Uterus (tissue), 2 donors: Measurements from ENCODE around the gene VIPR2.

Experiments used
- CTCF ChIP-seq, 4 experiments: fragments of 200-600 bp in 2 of 4; fragments of 450-650 bp in 2 of 4; sonication (generic) in 2 of 4; IDR thresholded peaks; one replicate each; pipeline ENCODE4 v1.5.1; 2016 to 2019; ENCODE audit warnings: antibody characterized with exemption in 4 of 4, mild to moderate bottlenecking in 2 of 4, moderate library complexity in 1 of 4
- POLR2A ChIP-seq, 2 donors: fragments of 450-650 bp; IDR thresholded peaks; one replicate each; pipeline ENCODE4 v1.6.1; 2016; ENCODE audit warnings: antibody characterized with exemption in 2 of 2, mild to moderate bottlenecking in 1 of 2, moderate library complexity in 1 of 2

GRCh38 chr7:159179241-159179640 lies 34.6 kb upstream of the VIPR2 start:
- no peak for TF ChIP-seq CTCF (IDR thresholded peaks at IDR 0.05)
- no peak for TF ChIP-seq POLR2A (IDR thresholded peaks at IDR 0.05)
